ENCODE results near the gene ATP8B1. TPM values are rescaled to one million over a fixed set of nuclear protein-coding genes. Genes with fewer than 3 reads are reported as not detected.

ATP8B1 gene
- total RNA-seq, 4 donors from 2014 or later, result 120 to 321 (median 252) TPM

GRCh38 chr18:57772387-57772799 is 30.7 kb downstream of the ATP8B1 start:
- Histone ChIP-seq H3K27me3 (no peaks in the 10 kb centered on the region), H3K36me3 (no peaks in the 10 kb centered on the region), H3K4me3 (no peak overlapping the region), H3K9me3 (no peaks in the 10 kb centered on the region), H3K27ac (peak overlapping the region; percentile 82 to 87 (median 87)), H3K4me1 (peaks cover 28 to 98% (median 79%) of the 10 kb centered on the region in 4 donors)
- peak; percentile 72 for DNase-seq
- intact Hi-C loops (cut with DNase I; ENCODE audit: low total_unique reads), result no loop called here
- in situ Hi-C loops (cut with MboI; ENCODE audit: low pct_ligation_motif_present in 1 of 4, low pct_unique_long_range_greater_than_20kb in 1 of 4, low sequenced_read_pairs in 3 of 4), result no loop called here
- WGBS, 2 donors (ENCODE audit: low coverage in 1 of 2), result 57 to 65% methylated on average over 4 to 9 of the region's 9 CpGs
- no peak for TF ChIP-seq CTCF (IDR thresholded peaks at IDR 0.05)
- peak in 2 of 3 donors; percentile 22 to 31 for TF ChIP-seq POLR2AphosphoS5 (IDR thresholded peaks at IDR 0.05)
- no peak for TF ChIP-seq EP300 (IDR thresholded peaks at IDR 0.05; ENCODE audit: low read depth)
- no peak for TF ChIP-seq POLR2A (IDR thresholded peaks at IDR 0.05)

- in situ Hi-C loops (cut with MboI; ENCODE audit: low pct_ligation_motif_present in 1 of 4, low pct_unique_long_range_greater_than_20kb in 1 of 4, low sequenced_read_pairs in 3 of 4) (no loop called here), intact Hi-C loops (cut with DNase I; ENCODE audit: low total_unique reads) (no loop called here)
- no peaks in the 10 kb centered on the region for H3K27me3 ChIP-seq
- peaks cover 28 to 95% (median 80%) of the 10 kb centered on the region in 4 donors for H3K4me1 ChIP-seq
- 48 to 58% methylated on average over 3 of the region's 3 CpGs for WGBS, 2 donors (ENCODE audit: low coverage in 1 of 2)
- no peaks in the 10 kb centered on the region for H3K9me3 ChIP-seq
- no peaks in the 10 kb centered on the region for H3K36me3 ChIP-seq
- TF ChIP-seq POLR2AphosphoS5 (IDR thresholded peaks at IDR 0.05) (no peak), EP300 (IDR thresholded peaks at IDR 0.05; ENCODE audit: low read depth) (no peak), CTCF (IDR thresholded peaks at IDR 0.05) (no peak), POLR2A (IDR thresholded peaks at IDR 0.05) (no peak)
- H3K4me3 ChIP-seq, result no peak overlapping the region
- DNase-seq, result no peak
- H3K27ac ChIP-seq, result peak overlapping the region; percentile 82 to 87 (median 87)
Observed at GRCh38 chr18:57771626-57772025, 31.5 kb downstream of the ATP8B1 start.

GRCh38 chr18:57771193-57771592 is 31.9 kb downstream of the ATP8B1 start:
- peak; percentile 79 for DNase-seq
- TF ChIP-seq POLR2A (IDR thresholded peaks at IDR 0.05) (no peak), POLR2AphosphoS5 (IDR thresholded peaks at IDR 0.05) (peak in 2 of 3 donors; percentile 54 to 56)
- no peaks in the 10 kb centered on the region for H3K9me3 ChIP-seq
- H3K27me3 ChIP-seq, result no peaks in the 10 kb centered on the region
- no peaks in the 10 kb centered on the region for H3K36me3 ChIP-seq
- 55% methylated on average over 3 of the region's 3 CpGs; no CpG with 5 or more reads in 1 of the 2 donors for WGBS, 2 donors (ENCODE audit: low coverage in 1 of 2)
- no peak overlapping the region for H3K4me3 ChIP-seq
- intact Hi-C loops (cut with DNase I; ENCODE audit: low total_unique reads) (no loop called here), in situ Hi-C loops (cut with MboI; ENCODE audit: low pct_ligation_motif_present in 1 of 4, low pct_unique_long_range_greater_than_20kb in 1 of 4, low sequenced_read_pairs in 3 of 4) (no loop called here)
- H3K27ac ChIP-seq, result peak overlapping the region; percentile 82 to 87 (median 87)
- peaks cover 28 to 94% (median 77%) of the 10 kb centered on the region in 4 donors for H3K4me1 ChIP-seq

GRCh38 chr18:57768537-57769326 is 34.4 kb downstream of the ATP8B1 start:
- DNase-seq, result no peak
- Histone ChIP-seq H3K4me3 (no peak overlapping the region), H3K9me3 (no peaks in the 10 kb centered on the region), H3K36me3 (no peaks in the 10 kb centered on the region), H3K27ac (peak overlapping the region; percentile 82 to 87 (median 87)), H3K4me1 (peaks cover 22 to 79% (median 64%) of the 10 kb centered on the region in 4 donors), H3K27me3 (no peaks in the 10 kb centered on the region)
- 8 to 63% methylated on average over 1 to 8 of the region's 8 CpGs for WGBS, 2 donors (ENCODE audit: low coverage in 1 of 2)
- intact Hi-C loops (cut with DNase I; ENCODE audit: low total_unique reads) (no loop called here), in situ Hi-C loops (cut with MboI; ENCODE audit: low pct_ligation_motif_present in 1 of 4, low pct_unique_long_range_greater_than_20kb in 1 of 4, low sequenced_read_pairs in 3 of 4) (no loop called here)
- TF ChIP-seq CTCF (IDR thresholded peaks at IDR 0.05) (no peak), POLR2AphosphoS5 (IDR thresholded peaks at IDR 0.05) (peak in 1 of 3 donors; percentile 37), EP300 (IDR thresholded peaks at IDR 0.05; ENCODE audit: low read depth) (no peak)

All from transverse colon (tissue), 4 donors.